ENCODE results near the gene NAA10.

DNA sequence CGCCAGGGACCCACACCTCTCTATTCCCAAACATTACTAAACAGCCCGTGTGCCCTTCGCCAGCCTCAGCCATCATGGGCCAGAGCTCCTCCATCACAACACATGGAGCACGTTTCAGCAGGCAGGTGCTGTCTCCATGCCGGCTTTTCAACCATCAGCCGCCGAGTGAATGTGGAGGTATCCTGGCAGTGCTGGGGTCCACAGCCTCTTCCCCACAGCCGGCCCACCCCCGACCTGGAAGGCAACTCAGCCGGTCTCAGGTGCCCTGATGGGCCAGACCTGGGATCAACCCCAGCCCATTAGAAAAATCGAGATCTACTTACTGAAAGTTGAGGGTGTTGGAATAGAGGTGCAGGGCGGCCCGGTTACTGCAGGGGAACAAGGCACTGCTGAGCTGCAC lies 3.1 kb downstream of the NAA10 start:
- TF ChIP-seq, protein P1, sequence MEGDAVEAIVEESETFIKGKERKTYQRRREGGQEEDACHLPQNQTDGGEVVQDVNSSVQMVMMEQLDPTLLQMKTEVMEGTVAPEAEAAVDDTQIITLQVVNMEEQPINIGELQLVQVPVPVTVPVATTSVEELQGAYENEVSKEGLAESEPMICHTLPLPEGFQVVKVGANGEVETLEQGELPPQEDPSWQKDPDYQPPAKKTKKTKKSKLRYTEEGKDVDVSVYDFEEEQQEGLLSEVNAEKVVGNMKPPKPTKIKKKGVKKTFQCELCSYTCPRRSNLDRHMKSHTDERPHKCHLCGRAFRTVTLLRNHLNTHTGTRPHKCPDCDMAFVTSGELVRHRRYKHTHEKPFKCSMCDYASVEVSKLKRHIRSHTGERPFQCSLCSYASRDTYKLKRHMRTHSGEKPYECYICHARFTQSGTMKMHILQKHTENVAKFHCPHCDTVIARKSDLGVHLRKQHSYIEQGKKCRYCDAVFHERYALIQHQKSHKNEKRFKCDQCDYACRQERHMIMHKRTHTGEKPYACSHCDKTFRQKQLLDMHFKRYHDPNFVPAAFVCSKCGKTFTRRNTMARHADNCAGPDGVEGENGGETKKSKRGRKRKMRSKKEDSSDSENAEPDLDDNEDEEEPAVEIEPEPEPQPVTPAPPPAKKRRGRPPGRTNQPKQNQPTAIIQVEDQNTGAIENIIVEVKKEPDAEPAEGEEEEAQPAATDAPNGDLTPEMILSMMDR (IDR thresholded peaks at IDR 0.05): no peak
- no peak for TF ChIP-seq POLR2A (IDR thresholded peaks at IDR 0.05)
- no peak for TF ChIP-seq EP300 (IDR thresholded peaks at IDR 0.05)

Measured in tibial nerve (tissue), 4 donors.